ENCODE results near the gene HS6ST2. TPM values are rescaled to one million over a fixed set of nuclear protein-coding genes. Genes with fewer than 3 reads are reported as not detected.

Gene HS6ST2
- total RNA-seq, 1 donor from 2014 or later: 35.8 TPM

- TF ChIP-seq CTCF (conservative IDR thresholded peaks at IDR 0.05): no peak
- Mint-ChIP-seq H3K4me3 (no peak overlapping the region), H3K9me3 (no peaks in the 10 kb centered on the region), H3K27me3 (no peaks in the 10 kb centered on the region), H3K4me1 (ENCODE audit: unreplicated experiment) (peaks cover 8% of the 10 kb centered on the region), H3K27ac (no peak overlapping the region), H3K36me3 (no peaks in the 10 kb centered on the region)
- DNase-seq (ENCODE audit: extremely low spot score, unreplicated experiment): no peak
Observed at GRCh38 chrX:132634521-132634920, 323.9 kb downstream of the HS6ST2 start.

GRCh38 chrX:132631579-132632232 is 326.7 kb downstream of the HS6ST2 start:
- no peaks in the 10 kb centered on the region for H3K36me3 Mint-ChIP-seq
- H3K27me3 Mint-ChIP-seq: no peaks in the 10 kb centered on the region
- H3K4me3 Mint-ChIP-seq: no peak overlapping the region
- TF ChIP-seq CTCF (conservative IDR thresholded peaks at IDR 0.05): peak; percentile 78
- peaks cover 5% of the 10 kb centered on the region for H3K4me1 Mint-ChIP-seq (ENCODE audit: unreplicated experiment)
- DNase-seq (ENCODE audit: extremely low spot score, unreplicated experiment): no peak
- no peaks in the 10 kb centered on the region for H3K9me3 Mint-ChIP-seq
- H3K27ac Mint-ChIP-seq: no peak overlapping the region

- no peaks in the 10 kb centered on the region for H3K27me3 Mint-ChIP-seq
- no peak for DNase-seq (ENCODE audit: extremely low spot score, unreplicated experiment)
- H3K36me3 Mint-ChIP-seq: no peaks in the 10 kb centered on the region
- no peaks in the 10 kb centered on the region for H3K9me3 Mint-ChIP-seq
- H3K4me3 Mint-ChIP-seq: no peak overlapping the region
- H3K4me1 Mint-ChIP-seq (ENCODE audit: unreplicated experiment): no peaks in the 10 kb centered on the region
- no peak for TF ChIP-seq CTCF (conservative IDR thresholded peaks at IDR 0.05)
- no peak overlapping the region for H3K27ac Mint-ChIP-seq
Observed at GRCh38 chrX:132624466-132624865, 334.0 kb downstream of the HS6ST2 start.

- no peak for DNase-seq (ENCODE audit: extremely low spot score, unreplicated experiment)
- Mint-ChIP-seq H3K4me1 (ENCODE audit: unreplicated experiment) (no peaks in the 10 kb centered on the region), H3K4me3 (no peak overlapping the region), H3K27me3 (no peaks in the 10 kb centered on the region), H3K9me3 (no peaks in the 10 kb centered on the region), H3K27ac (no peak overlapping the region), H3K36me3 (no peaks in the 10 kb centered on the region)
- no peak for TF ChIP-seq CTCF (conservative IDR thresholded peaks at IDR 0.05)
Observed at GRCh38 chrX:132623942-132624341, 334.5 kb downstream of the HS6ST2 start.

- Mint-ChIP-seq H3K36me3 (no peaks in the 10 kb centered on the region), H3K27me3 (no peaks in the 10 kb centered on the region), H3K4me3 (no peak overlapping the region), H3K27ac (no peak overlapping the region), H3K4me1 (ENCODE audit: unreplicated experiment) (no peaks in the 10 kb centered on the region), H3K9me3 (no peaks in the 10 kb centered on the region)
- no peak for TF ChIP-seq CTCF (conservative IDR thresholded peaks at IDR 0.05)
- no peak for DNase-seq (ENCODE audit: extremely low spot score, unreplicated experiment)
Observed at GRCh38 chrX:132623300-132623699, 335.1 kb downstream of the HS6ST2 start.

- no peaks in the 10 kb centered on the region for H3K36me3 Mint-ChIP-seq
- no peak overlapping the region for H3K27ac Mint-ChIP-seq
- no peak for TF ChIP-seq CTCF (conservative IDR thresholded peaks at IDR 0.05)
- no peaks in the 10 kb centered on the region for H3K9me3 Mint-ChIP-seq
- no peaks in the 10 kb centered on the region for H3K27me3 Mint-ChIP-seq
- DNase-seq (ENCODE audit: extremely low spot score, unreplicated experiment): no peak
- H3K4me1 Mint-ChIP-seq (ENCODE audit: unreplicated experiment): no peaks in the 10 kb centered on the region
- no peak overlapping the region for H3K4me3 Mint-ChIP-seq
Observed at GRCh38 chrX:132622130-132622529, 336.3 kb downstream of the HS6ST2 start.

Measured in type B pancreatic cell (in vitro differentiated cells).